ENCODE measurements around the gene PCDHGA2.
A peak's percentile ranks its signal among the peaks of the same experiment; 100 is the strongest.
"Not testable (repeated sequence)": the region's sequence is repeated elsewhere in the genome, so short reads cannot be mapped to it uniquely, and the experiment has no call there.

The PCDHGA2 gene

GRCh38 chr5:141384471-141385267, 46.1 kb downstream of the PCDHGA2 start:
- H2AFZ ChIP-seq (ENCODE audit: low read length, unreplicated experiment) = no peak overlapping the region
- H3K79me2 ChIP-seq (ENCODE audit: control insufficient read depth, insufficient read depth, low read length, unreplicated experiment) = no peaks in the 10 kb centered on the region
- peaks cover 84% of the 10 kb centered on the region for H3K27me3 ChIP-seq (ENCODE audit: insufficient read depth, low read length)
- no peaks in the 10 kb centered on the region for H3K4me1 ChIP-seq (ENCODE audit: control insufficient read depth, insufficient read depth, low read length, unreplicated experiment)
- no peaks in the 10 kb centered on the region for H3K36me3 ChIP-seq (ENCODE audit: insufficient read depth, low read length)
- no peak overlapping the region for H3K27ac ChIP-seq (ENCODE audit: low read depth, low read length)
- no peak overlapping the region for H3K4me3 ChIP-seq (ENCODE audit: low read depth, low read length)

GRCh38 chr5:141387557-141388311, 49.2 kb downstream of the PCDHGA2 start, which contains the start of gene PCDHGB4:
Gene PCDHGB4, plus strand, starts transcription at chr5:141387698. Its CDS starts 187 bp downstream, at chr5:141387885.
- not testable (repeated sequence) for H2AFZ ChIP-seq (ENCODE audit: low read length, unreplicated experiment); H3K79me2 ChIP-seq (ENCODE audit: control insufficient read depth, insufficient read depth, low read length, unreplicated experiment); H3K36me3 ChIP-seq (ENCODE audit: insufficient read depth, low read length); H3K4me1 ChIP-seq (ENCODE audit: control insufficient read depth, insufficient read depth, low read length, unreplicated experiment); H3K27ac ChIP-seq (ENCODE audit: low read depth, low read length)
- Histone ChIP-seq H3K4me3 (ENCODE audit: low read depth, low read length) (peak within 1 kb of the TSS; percentile 56), H3K27me3 (ENCODE audit: insufficient read depth, low read length) (peaks cover 88% of the 10 kb centered on the region)

- no peaks in the 10 kb centered on the region for H3K79me2 ChIP-seq (ENCODE audit: control insufficient read depth, insufficient read depth, low read length, unreplicated experiment)
- no peak overlapping the region for H3K27ac ChIP-seq (ENCODE audit: low read depth, low read length)
- no peaks in the 10 kb centered on the region for H3K4me1 ChIP-seq (ENCODE audit: control insufficient read depth, insufficient read depth, low read length, unreplicated experiment)
- H3K4me3 ChIP-seq (ENCODE audit: low read depth, low read length) = peak overlapping the region; percentile 36; the same call in 1 of the 2 replicates
- peaks cover 88% of the 10 kb centered on the region for H3K27me3 ChIP-seq (ENCODE audit: insufficient read depth, low read length)
- H2AFZ ChIP-seq (ENCODE audit: low read length, unreplicated experiment) = no peak overlapping the region
- no peaks in the 10 kb centered on the region for H3K36me3 ChIP-seq (ENCODE audit: insufficient read depth, low read length)
These were observed 50.1 kb downstream of the PCDHGA2 start for GRCh38 chr5:141388661-141389060.

DNA sequence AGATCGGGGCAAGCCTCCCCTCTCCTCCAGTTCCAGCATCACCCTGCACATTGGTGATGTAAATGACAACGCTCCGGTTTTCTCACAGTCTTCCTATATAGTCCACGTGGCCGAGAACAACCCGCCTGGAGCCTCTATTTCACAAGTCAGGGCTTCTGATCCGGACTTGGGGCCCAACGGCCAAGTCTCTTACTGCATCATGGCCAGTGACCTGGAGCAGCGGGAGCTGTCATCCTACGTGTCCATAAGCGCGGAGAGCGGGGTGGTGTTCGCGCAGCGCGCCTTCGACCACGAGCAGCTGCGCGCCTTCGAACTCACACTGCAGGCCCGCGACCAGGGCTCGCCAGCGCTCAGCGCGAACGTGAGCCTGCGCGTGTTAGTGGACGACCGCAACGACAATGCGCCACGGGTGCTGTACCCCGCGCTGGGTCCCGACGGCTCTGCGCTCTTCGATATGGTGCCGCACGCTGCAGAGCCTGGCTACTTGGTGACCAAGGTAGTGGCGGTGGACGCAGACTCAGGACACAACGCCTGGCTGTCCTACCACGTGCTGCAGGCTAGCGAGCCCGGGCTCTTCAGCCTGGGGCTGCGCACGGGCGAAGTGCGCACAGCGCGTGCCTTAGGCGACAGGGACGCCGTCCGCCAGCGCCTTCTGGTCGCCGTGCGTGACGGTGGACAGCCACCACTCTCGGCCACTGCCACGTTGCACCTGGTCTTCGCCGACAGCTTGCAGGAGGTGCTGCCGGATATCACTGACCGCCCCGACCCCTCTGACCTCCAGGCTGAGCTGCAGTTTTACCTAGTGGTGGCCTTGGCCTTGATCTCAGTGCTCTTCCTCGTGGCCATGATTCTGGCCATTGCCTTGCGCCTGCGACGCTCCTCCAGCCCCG, 50.8 kb downstream of the PCDHGA2 start:
- no peaks in the 10 kb centered on the region for H3K36me3 ChIP-seq (ENCODE audit: insufficient read depth, low read length)
- H3K4me3 ChIP-seq (ENCODE audit: low read depth, low read length) = no peak overlapping the region
- H3K27me3 ChIP-seq (ENCODE audit: insufficient read depth, low read length) = peaks cover 87% of the 10 kb centered on the region
- no peak overlapping the region for H3K27ac ChIP-seq (ENCODE audit: low read depth, low read length)
- H3K79me2 ChIP-seq (ENCODE audit: control insufficient read depth, insufficient read depth, low read length, unreplicated experiment) = no peaks in the 10 kb centered on the region
- no peaks in the 10 kb centered on the region for H3K4me1 ChIP-seq (ENCODE audit: control insufficient read depth, insufficient read depth, low read length, unreplicated experiment)
- H2AFZ ChIP-seq (ENCODE audit: low read length, unreplicated experiment) = no peak overlapping the region

DNA sequence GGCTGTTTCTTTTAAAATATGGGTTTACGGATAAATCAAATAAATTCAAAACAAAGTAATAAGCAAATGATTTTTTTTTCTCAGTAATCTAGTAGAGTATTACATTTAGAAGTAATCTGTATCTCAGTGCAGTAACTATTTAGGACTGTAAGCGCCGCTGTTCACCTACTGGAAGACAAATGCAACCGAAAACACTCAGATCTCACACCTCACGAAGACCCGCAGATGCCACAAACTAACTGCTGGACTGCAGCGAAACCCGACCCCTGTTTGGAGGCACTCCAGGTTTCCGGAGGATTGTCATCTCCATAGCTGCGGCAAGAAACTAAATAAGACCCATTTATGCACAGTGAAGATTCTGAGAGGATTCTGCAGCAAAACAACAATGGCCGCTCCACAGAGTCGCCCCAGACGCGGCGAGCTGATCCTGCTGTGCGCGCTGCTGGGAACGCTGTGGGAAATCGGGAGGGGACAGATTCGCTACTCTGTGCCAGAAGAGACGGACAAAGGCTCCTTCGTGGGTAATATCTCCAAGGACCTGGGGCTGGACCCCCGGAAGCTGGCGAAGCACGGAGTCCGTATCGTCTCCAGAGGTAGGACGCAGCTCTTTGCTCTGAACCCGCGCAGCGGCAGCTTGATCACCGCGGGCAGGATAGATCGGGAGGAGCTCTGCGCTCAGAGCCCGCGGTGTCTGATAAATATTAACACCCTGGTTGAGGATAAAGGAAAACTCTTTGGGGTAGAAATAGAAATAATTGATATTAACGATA, 54.1 kb downstream of the PCDHGA2 start, which contains the start of gene PCDHGA8:
TSS of gene PCDHGA8 (plus strand) at position 205 of the 770 bp plus-strand sequence. CDS start at position 386, 181 bp downstream.
- H3K27me3 ChIP-seq (ENCODE audit: insufficient read depth, low read length) = peaks cover 82% of the 10 kb centered on the region
- H3K36me3 ChIP-seq (ENCODE audit: insufficient read depth, low read length) = no peaks in the 10 kb centered on the region
- H3K79me2 ChIP-seq (ENCODE audit: control insufficient read depth, insufficient read depth, low read length, unreplicated experiment) = no peaks in the 10 kb centered on the region
- no peak within 1 kb of the TSS for H2AFZ ChIP-seq (ENCODE audit: low read length, unreplicated experiment)
- no peaks in the 10 kb centered on the region for H3K4me1 ChIP-seq (ENCODE audit: control insufficient read depth, insufficient read depth, low read length, unreplicated experiment)
- no peak within 1 kb of the TSS for H3K27ac ChIP-seq (ENCODE audit: low read depth, low read length)
- H3K4me3 ChIP-seq (ENCODE audit: low read depth, low read length) = peak within 1 kb of the TSS; percentile 67

Measured in ACC112 (cell line).